ENCODE results near the gene AMBP. TPM values are rescaled to one million over a fixed set of nuclear protein-coding genes. Genes with fewer than 3 reads are reported as not detected.

The AMBP gene
- total RNA-seq, 2 donors from 2014 or later: not detected

DNA sequence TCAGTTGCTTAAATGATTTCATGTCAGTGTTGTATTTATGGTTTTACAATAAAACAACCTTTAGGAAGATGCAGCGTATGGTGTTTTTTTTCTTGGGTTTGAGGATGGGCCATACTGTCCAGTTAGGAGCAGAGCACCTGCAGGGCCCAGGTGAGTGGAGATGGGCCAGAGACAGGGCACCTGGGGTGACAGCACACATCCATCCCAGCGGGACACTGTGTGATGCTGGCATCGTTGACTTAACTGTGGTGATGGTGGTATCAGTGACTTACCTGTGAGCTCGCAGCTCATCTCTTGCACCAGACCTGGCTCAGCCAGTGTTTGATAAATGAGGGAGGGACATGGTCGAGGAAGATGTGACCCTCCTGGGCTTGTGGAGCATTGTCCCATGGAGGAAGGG lies 21.6 kb downstream of the AMBP start:
- Histone ChIP-seq H3K27me3 (no peaks in the 10 kb centered on the region), H3K36me3 (no peaks in the 10 kb centered on the region), H3K4me3 (no peak overlapping the region), H3K9me3 (no peaks in the 10 kb centered on the region), H3K27ac (no peak overlapping the region), H3K4me1 (peaks cover 0 to 8% of the 10 kb centered on the region in 2 donors)
- TF ChIP-seq CTCF (IDR thresholded peaks at IDR 0.05): no peak
- peak; percentile 44 for DNase-seq (ENCODE audit: low spot score)

GRCh38 chr9:114055894-114056293 lies 22.2 kb downstream of the AMBP start:
- Histone ChIP-seq H3K4me1 (peaks cover 0 to 8% of the 10 kb centered on the region in 2 donors), H3K36me3 (peaks cover 2% of the 10 kb centered on the region), H3K4me3 (no peak overlapping the region), H3K27me3 (no peaks in the 10 kb centered on the region), H3K27ac (no peak overlapping the region), H3K9me3 (no peaks in the 10 kb centered on the region)
- no peak for TF ChIP-seq CTCF (IDR thresholded peaks at IDR 0.05)
- peak; percentile 34 for DNase-seq (ENCODE audit: low spot score)

- H3K9me3 ChIP-seq: no peaks in the 10 kb centered on the region
- H3K27ac ChIP-seq: no peak overlapping the region
- H3K27me3 ChIP-seq: no peaks in the 10 kb centered on the region
- no peak overlapping the region for H3K4me3 ChIP-seq
- H3K4me1 ChIP-seq: peaks cover 0 to 8% of the 10 kb centered on the region in 2 donors
- DNase-seq (ENCODE audit: low spot score): peak; percentile 50
- TF ChIP-seq CTCF (IDR thresholded peaks at IDR 0.05): no peak
- peaks cover 7% of the 10 kb centered on the region for H3K36me3 ChIP-seq
Measured at GRCh38 chr9:114055061-114055460, 23.0 kb downstream of the AMBP start.

GRCh38 chr9:114054191-114054690 lies 23.9 kb downstream of the AMBP start:
- Histone ChIP-seq H3K27me3 (no peaks in the 10 kb centered on the region), H3K4me1 (peaks cover 0 to 5% of the 10 kb centered on the region in 2 donors), H3K27ac (no peak overlapping the region), H3K4me3 (no peak overlapping the region), H3K9me3 (no peaks in the 10 kb centered on the region), H3K36me3 (peaks cover 16% of the 10 kb centered on the region)
- peak; percentile 43 for DNase-seq (ENCODE audit: low spot score)
- TF ChIP-seq CTCF (IDR thresholded peaks at IDR 0.05): no peak

- peak; percentile 53 for DNase-seq (ENCODE audit: low spot score)
- no peak overlapping the region for H3K27ac ChIP-seq
- H3K4me3 ChIP-seq: no peak overlapping the region
- H3K9me3 ChIP-seq: no peaks in the 10 kb centered on the region
- no peak for TF ChIP-seq CTCF (IDR thresholded peaks at IDR 0.05)
- H3K36me3 ChIP-seq: peaks cover 24% of the 10 kb centered on the region
- no peaks in the 10 kb centered on the region for H3K4me1 ChIP-seq
- no peaks in the 10 kb centered on the region for H3K27me3 ChIP-seq
Measured at GRCh38 chr9:114053246-114054005, 24.7 kb downstream of the AMBP start.

All from right atrium auricular region (tissue), 2 donors.